ENCODE measurements around the gene RNF220. TPM values are rescaled to one million over a fixed set of nuclear protein-coding genes. Genes with fewer than 3 reads are reported as not detected.

RNF220 gene
- total and polyA plus RNA-seq, 10 donors = 59.0 to 126 (median 71.7) TPM

DNA sequence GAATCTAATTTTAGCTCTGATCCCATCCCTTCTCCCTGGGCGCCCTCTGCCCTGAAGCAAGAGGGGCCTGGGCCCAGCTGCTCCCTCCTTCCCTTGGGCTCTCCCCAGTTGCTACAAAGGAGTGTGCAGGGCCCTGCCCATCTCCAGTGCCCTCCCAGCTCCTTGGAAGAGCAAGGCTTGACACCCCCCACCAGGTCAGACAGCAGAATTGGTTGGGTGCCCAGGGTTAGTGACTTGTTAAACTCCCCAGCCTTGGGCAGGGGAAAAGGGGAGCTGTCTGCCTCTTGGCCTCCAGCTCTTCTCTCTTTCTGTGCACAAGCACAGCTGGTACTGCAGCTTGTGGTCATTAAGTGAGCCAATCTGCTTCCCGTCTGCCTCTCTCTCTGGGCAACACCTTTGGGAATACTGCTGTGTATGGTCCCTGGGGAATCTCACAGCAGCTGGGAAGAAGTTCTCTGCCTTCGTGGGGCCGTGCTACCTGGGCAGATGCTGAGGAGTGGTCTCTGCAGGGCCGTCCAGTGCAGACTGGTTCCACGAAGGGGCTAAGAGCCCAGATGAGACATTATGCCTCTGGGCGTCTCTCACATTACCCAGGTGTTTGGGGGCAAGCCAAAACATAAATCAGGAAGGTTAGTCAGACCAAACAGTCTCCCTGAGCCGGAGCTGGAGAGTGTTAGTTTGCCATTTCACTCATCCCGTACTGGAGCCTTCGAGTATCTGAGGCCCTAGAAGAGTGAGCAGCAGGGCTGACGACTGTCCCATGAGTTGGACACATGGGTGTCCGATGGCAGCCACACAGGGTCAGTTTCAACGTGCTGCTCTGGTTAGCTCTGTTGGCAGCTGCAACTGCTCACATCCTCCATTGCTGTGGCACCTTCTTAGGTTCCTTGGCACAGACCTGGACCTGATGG is 231.9 kb downstream of the RNF220 start:
- Histone ChIP-seq H3K36me3 (peaks cover 0 to 93% (median 85%) of the 10 kb centered on the region in 6 donors), H3K4me1 (peaks cover 16 to 73% (median 35%) of the 10 kb centered on the region in 6 donors), H3K27ac (no peak overlapping the region), H3K4me3 (no peak overlapping the region), H3K9me3 (no peaks in the 10 kb centered on the region), H3K27me3 (replicated peaks in 1 of 7) (no peaks in the 10 kb centered on the region)
- 82 to 92% (median 90%) methylated on average over 11 to 13 of the region's 13 CpGs for WGBS, 5 donors
- TF ChIP-seq POLR2AphosphoS5 (IDR thresholded peaks at IDR 0.05) (no peak), POLR2A (IDR thresholded peaks at IDR 0.05) (no peak)
- TF ChIP-seq, protein P1, sequence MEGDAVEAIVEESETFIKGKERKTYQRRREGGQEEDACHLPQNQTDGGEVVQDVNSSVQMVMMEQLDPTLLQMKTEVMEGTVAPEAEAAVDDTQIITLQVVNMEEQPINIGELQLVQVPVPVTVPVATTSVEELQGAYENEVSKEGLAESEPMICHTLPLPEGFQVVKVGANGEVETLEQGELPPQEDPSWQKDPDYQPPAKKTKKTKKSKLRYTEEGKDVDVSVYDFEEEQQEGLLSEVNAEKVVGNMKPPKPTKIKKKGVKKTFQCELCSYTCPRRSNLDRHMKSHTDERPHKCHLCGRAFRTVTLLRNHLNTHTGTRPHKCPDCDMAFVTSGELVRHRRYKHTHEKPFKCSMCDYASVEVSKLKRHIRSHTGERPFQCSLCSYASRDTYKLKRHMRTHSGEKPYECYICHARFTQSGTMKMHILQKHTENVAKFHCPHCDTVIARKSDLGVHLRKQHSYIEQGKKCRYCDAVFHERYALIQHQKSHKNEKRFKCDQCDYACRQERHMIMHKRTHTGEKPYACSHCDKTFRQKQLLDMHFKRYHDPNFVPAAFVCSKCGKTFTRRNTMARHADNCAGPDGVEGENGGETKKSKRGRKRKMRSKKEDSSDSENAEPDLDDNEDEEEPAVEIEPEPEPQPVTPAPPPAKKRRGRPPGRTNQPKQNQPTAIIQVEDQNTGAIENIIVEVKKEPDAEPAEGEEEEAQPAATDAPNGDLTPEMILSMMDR (IDR thresholded peaks at IDR 0.05 in 8 of 11, conservative IDR thresholded peaks at IDR 0.05 in 3 of 11) = no peak
- intact Hi-C loops (cut with DNase I; ENCODE audit: low total_unique reads) = no loop called here
- DNase-seq = no peak

DNA sequence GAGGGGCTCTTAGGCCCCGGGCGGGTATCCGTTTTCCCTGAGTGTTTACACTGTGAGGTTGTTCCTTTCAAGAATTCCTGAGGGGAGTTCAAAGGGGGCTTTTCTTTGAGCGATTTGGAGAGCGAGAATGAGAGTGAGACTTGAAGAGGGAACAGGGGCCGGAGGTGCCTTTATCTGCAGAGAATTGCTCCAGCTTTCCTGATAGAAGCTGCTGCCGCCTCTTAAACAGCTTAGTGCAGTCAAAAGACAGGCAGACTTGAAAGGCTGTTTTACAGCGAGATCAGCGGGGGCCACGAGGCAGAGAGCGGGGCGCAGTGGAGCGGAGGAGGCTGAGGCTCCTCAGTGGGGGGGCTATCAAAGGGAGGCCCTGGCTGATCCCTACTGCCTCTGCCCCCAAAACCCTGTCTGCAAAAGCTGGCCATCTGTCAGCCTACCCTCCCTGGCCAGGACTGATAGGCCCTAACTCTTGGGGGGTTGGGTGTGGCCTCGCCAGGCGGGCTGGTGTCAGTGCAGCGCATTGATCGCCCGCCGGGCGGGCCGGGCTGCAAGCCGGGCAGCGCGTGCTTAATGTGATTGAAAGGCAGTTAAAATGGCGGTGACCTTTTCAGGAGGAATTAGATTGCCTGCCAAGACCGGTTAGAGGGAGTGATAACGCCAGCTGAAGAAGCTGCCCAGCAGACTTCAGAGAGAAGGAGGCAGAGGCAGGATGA is 232.8 kb downstream of the RNF220 start:
- Histone ChIP-seq H3K4me1 (peaks cover 12 to 65% (median 30%) of the 10 kb centered on the region in 6 donors), H3K4me3 (no peak overlapping the region), H3K9me3 (no peaks in the 10 kb centered on the region), H3K27me3 (replicated peaks in 1 of 7) (no peaks in the 10 kb centered on the region), H3K27ac (no peak overlapping the region), H3K36me3 (peaks cover 0 to 100% (median 94%) of the 10 kb centered on the region in 6 donors)
- intact Hi-C loops (cut with DNase I; ENCODE audit: low total_unique reads) = no loop called here
- WGBS, 5 donors = 81 to 91% (median 87%) methylated on average over 27 of the region's 27 CpGs
- TF ChIP-seq, protein P1 (IDR thresholded peaks at IDR 0.05 in 8 of 11, conservative IDR thresholded peaks at IDR 0.05 in 3 of 11) = no peak
- TF ChIP-seq POLR2AphosphoS5 (IDR thresholded peaks at IDR 0.05) = peak in 2 of 3 donors; percentile 41 to 72
- TF ChIP-seq POLR2A (IDR thresholded peaks at IDR 0.05) = no peak
- DNase-seq = no peak

DNA sequence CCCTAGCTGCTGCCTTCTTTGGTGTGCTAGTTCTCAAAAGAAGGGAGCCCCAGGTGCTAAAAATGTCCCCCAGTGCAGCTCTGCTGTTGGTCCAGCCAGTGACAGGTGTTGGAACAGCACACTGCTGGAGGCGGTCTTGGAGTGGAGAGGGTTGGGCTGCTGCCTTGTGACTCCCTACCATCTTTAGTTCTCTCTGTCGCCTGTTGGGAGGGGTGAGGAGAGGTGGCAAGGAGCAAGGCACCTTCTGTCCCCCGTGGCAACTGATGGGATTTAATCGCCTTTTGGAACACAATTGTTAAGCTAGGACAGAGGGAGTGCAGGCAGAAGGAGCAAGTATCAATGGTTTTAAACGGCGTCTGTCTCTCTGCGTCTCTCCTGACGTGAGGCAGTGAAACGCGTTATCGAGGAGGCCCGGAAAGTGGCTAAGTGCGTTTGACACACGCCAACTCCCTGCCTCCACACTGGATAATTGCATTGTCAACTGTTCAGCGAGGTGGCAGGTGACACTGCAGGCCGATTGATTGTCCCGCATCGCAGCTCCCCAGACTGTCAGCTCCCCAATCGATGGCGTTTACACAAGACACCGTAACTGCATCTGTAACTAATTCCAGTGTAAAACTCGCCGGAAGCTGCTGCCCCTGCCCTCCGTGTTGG is 235.3 kb downstream of the RNF220 start:
- no peak for DNase-seq
- Histone ChIP-seq H3K9me3 (no peaks in the 10 kb centered on the region), H3K27ac (no peak overlapping the region), H3K36me3 (peaks cover 0 to 100% (median 100%) of the 10 kb centered on the region in 6 donors), H3K4me3 (no peak overlapping the region), H3K27me3 (replicated peaks in 1 of 7) (no peaks in the 10 kb centered on the region), H3K4me1 (peaks cover 0 to 41% (median 9%) of the 10 kb centered on the region in 6 donors)
- 91 to 94% (median 93%) methylated on average over 24 of the region's 24 CpGs for WGBS, 5 donors
- TF ChIP-seq POLR2AphosphoS5 (IDR thresholded peaks at IDR 0.05) (no peak), POLR2A (IDR thresholded peaks at IDR 0.05) (no peak)
- TF ChIP-seq, protein P1 (IDR thresholded peaks at IDR 0.05 in 8 of 11, conservative IDR thresholded peaks at IDR 0.05 in 3 of 11) = no peak
- intact Hi-C loops (cut with DNase I; ENCODE audit: low total_unique reads) = no loop called here

Measured in spleen (tissue), 11 donors.